SKM-1 (cell line): ENCODE measurements around the gene MLLT6.

Experiments used
- DNase-seq: peaks from one replicate; lab custom pipeline; 2025; ENCODE audit not compliant: unreplicated experiment; lab: John Stamatoyannopoulos, UW

Gene MLLT6

DNA sequence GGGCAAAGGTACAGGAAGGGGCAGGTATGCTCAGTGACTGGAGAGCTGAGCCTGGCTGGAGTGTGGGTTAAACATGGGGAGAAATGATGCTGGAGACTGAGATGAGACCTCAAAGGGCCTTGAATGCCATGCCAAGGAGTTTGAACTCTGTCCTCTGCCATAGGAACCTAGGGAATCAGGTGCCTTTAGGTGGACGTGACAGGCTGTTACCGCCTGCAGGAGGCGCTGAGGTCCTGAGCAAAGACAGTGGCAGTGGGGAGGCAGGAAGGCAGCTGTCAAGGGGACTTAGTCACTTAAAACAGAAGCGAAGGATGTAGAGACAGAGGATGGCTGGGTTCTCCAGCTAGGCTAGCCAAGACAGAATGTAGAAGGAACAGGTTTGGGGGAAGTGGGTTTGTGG, 56.5 kb downstream of the MLLT6 start:
- DNase-seq, result no peak

DNA sequence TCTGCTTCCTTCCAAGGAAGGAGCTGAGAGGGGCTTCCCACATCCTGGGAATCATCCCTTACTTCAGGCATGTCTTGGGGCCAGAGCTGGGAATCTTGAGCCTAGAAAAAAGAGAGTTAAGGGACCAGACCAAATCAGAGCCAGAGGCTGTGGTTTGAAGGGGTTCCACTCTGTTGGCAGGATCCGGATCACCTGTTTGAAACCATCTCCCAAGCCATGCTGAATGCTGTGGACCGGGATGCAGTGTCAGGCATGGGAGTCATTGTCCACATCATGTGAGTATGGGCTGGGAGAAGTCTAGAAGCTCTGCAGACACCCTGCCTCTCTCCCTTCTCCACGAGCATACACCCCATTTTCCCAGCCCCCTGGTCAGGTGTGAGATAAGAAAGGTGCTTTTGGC, 57.2 kb downstream of the MLLT6 start:
- DNase-seq, result no peak

DNA sequence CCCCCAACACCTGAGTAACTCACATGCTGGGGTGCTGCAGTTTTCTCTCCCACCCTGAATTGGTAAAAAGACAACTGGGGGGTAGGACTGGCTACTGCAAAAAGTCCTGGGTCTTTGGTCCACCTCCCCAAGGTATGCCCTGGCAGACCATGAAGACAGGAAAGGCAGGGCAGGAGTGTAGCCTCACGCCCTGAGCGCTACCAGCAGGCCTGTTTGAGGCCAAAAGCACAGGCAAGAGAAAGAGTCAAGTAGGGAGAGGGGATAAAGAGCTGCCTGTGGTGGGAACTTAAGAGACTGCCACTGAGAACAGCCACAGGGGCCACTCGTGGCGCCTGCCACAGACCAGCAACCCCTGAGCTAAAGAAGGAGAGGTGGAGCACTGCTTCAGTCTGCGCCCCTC, 61.3 kb downstream of the MLLT6 start:
- no peak for DNase-seq

DNA sequence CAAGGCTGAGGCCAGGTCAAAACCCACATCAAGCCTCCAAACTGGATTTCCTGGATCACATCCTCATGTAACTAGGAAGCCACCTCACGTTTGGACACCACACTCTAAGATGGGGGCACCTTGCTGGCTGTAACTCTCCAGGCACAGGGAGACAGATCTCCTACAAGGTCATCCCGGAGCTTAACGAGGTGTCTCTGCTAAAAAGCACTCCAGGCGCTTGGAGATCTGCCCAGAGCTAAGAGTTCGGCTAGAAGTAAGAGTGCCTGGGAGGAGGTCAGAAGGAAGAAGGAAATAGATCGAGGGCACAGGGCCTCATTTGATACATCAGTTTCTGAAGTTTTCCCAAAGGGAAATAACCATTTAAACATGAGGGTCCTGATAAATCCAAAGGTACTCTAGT, 63.3 kb downstream of the MLLT6 start:
- DNase-seq, result no peak

DNA sequence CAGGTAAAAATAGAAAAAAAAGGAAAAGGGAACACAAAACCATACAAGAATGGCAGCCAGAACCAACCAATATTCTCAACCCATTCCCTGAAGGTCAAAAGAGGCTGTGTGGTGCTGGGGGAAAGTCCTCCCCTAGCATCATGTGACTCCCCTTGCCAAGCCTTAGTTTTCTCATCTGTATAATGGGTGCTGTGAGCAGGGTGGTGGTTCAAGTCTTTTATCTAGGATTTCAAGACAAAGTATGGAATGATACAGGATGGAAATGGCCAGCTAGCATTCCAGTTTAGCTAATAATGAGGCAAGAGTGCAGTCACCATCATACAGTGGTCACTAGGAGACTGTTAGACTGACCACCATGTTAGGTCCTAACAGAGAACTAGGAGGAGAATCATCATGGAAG, 68.2 kb downstream of the MLLT6 start:
- no peak for DNase-seq

GRCh38 chr17:38777641-38778250, 72.7 kb downstream of the MLLT6 start:
- DNase-seq, result no peak
